ENCODE measurements around the gene ARL3.
"Not testable (repeated sequence)": the region's sequence is repeated elsewhere in the genome, so short reads cannot be mapped to it uniquely, and the experiment has no call there.

The ARL3 gene

DNA sequence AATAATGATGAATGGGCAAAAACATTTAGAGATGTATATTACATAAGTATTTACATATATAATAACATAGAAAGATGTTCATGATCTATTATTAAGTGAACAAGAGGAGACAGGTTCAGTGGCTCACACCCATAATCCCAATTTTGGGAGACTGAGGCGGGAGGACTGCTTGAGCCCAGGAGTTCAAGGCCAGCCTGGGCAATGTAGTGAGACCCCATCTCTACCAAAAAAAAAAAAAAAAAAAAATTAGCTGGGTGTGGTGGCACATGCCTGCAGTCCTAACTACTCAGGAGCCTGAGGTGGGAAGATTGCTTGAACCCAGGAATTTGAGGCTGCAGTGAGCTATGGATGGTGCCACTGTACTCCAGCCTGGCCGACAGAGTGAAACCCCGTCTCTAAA is 12.4 kb downstream of the ARL3 start:
- DNase-seq = no peak

DNA sequence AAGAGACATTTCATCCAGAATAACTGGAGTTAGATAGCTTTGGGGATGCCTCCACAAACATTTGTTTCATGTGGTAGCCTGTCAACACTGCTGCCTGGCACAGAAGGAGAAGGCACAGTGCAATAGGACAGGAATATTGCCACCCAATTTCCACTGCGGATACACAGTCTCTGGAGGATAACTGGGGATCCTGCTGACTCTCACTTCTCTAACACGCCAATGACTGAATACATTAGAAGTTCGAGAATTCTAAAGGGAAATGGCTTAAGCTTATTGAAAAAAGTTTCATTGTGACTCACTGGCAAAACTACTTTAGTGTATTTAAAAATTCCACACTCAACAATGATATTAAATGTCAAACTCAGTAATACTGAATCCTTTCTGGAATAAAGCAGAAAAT is 12.9 kb downstream of the ARL3 start:
- no peak for DNase-seq

DNA sequence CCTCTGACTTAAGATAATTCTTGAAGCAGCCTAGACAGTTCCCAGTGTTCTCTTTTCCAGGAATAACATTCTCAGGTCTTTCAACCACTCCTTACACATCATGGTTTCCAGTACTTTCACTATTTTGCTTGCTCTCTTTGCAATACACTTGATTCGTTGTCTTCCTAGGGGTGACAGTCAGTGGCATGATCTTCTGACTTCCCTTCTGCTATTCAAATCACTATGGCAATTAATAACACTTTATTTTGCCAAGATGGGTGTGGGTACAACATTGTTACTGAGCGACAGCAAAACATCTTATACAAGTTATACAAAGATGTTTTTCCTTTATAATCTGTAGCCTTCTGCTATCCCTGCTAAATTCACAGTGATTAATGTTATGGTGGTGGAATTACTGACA is 15.3 kb downstream of the ARL3 start:
- DNase-seq = no peak

DNA sequence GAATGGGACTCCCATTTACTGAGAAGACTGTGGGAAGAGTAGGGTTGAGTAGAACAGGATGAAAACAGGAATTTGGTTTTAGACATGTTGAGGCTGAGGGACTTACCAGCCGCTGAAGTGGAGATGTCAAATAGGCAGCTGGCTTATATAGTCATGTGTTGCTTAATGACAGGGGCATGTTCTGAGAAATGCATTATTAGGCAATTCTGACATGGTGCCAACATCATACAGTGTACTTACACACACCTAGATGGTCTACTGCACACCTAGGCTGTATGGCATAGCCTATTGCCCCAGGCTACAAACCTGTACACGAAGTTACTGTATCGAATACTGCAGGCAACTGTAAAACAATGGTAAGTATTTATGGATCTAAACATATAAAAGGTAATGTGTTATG is 17.5 kb downstream of the ARL3 start:
- no peak for DNase-seq

DNA sequence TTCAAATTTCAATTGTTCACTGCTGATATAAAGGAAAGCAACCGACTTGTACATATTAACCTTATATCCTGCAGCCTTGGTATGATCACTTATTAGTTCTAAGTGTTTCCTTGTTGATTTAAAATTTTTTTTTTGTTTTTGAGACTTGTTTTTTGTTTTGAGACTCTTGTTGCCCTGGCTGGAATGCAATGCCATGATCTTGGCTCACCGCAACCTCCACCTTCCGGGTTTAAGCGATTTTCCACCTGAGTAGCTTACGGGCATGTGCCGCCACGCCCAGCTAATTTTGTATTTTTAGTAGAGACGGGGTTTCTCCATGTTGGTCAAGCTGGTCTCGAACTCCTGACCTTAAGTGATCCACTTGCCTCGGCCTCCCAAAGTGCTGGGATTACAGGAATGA is 18.8 kb downstream of the ARL3 start:
- not testable (repeated sequence) for DNase-seq

DNA sequence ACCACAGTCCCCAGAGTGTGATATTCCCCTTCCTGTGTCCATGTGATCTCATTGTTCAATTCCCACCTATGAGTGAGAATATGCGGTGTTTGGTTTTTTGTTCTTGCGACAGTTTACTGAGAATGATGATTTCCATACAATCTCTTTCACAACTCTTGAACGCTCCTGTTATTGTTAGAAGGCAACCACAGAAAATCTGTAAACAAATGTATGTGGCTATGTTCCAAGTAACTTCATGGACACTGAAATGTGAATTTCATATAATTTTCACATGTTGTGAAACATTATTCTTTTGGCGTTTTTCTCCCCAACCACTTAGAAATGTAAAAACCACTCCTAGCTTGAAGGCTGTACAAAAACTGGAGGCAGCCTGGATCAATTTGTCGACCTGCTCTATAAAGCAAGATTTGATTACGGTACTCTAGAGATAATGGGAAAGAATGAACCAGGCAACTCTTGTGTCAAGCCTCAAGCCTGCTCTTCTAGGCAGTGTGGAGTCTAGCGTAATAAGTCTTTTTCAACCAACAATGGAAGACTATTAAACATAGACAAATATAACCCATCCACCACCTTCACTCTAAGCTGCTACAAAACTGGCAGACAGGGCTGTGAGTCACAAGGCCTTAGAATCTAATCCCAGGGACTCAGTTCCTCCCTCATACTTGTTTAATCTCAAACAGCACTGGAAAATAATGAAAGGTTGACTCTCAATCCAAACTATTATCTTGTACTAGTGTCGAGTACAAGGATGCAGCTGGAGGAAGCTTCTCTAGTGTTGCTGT is 22.7 kb downstream of the ARL3 start:
- DNase-seq = no peak

DNA sequence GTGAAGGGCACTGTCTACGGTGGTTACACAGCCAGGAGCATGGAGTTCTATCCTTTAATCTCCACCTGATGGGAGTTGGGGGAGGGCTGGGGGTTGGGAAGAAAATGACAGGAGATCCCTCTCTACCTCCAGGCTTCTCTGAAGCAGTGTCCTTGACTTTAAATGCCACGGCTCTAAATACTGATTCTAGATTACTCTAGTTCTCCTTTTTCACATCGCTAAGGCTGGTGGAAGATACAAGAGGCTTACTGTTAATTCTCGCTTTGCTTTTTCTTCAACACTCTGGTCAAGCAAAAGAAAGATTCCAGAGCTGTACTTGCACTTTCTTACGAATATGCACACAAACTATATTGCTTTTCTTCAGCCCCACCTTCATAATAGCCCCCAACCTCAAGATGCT is 30.5 kb downstream of the ARL3 start:
- no peak for DNase-seq

DNA sequence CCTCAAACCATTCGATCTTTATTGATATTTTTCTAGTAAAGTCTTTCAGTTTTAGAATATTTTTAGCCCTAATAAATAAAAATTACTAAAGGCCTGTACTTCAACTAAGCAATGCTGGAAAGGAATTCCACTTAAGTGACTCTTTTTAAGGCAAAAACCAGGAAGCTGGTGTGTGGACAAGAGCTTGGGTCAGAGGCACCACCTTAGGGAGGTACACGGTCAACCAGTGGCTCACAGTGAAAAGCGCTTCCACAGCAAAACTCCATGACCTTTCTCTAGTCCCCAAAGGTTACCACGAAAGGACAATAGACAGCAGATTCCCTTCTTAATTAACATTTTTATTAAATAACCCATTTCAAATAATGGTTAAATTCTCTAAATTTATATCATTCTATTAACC is 31.2 kb downstream of the ARL3 start:
- no peak for DNase-seq

DNA sequence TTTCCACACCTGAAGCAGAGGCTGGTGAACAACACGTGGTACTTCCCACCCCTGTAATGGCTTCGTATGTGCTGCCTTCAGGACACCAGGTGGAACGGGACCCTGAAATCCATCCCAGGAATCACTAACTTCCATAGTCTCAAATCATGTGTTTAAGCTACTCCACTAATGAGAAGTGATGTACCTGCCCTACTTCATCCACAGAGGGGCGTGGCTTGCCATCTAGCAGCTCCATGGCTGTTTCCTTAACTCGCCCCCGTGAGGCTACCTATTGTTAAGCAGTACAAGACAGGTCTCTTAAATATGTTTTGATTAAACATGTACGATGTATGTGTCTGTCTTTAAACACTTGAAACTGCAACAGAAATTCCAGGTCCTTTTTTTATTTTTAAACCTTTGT is 31.8 kb downstream of the ARL3 start:
- DNase-seq = no peak

DNA sequence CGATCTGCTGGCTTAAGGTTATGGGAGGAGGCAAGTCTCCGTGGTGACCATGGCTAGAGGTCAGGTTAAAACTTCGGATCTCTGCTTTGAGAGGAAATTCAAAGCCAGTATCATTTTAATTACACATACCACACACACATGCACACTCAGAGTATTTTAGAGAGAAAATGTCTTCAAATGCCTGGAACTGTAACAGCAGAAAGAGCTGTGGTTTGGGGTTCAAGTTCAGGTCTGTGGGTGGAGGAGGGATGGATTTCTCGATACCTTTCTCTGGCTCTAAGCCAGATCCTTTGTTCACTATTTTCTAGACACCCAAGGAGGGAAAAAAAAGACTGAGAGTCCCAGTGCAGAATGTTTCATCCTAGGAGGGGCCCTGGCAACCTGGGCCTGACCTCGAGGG is 32.5 kb downstream of the ARL3 start:
- no peak for DNase-seq

DNA sequence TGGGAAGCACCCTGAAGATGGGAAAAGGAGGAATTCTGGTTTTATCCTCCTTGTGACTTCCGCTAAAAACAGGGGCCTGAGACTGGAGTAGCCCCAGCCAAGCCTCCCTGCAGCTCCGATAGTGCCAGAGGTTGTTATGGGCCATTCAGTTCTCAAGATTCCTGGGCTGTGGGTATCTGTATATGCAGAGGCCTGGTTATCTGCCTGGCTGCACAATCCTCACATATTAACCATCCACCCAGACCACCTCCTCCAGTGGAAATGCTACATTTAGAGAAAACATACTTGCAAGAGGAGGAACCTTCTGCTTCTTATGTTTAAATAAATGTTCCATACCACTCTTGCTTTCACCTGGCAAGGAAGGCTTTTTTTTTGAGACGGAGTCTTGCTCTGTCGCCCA is 34.6 kb downstream of the ARL3 start:
- no peak for DNase-seq

DNA sequence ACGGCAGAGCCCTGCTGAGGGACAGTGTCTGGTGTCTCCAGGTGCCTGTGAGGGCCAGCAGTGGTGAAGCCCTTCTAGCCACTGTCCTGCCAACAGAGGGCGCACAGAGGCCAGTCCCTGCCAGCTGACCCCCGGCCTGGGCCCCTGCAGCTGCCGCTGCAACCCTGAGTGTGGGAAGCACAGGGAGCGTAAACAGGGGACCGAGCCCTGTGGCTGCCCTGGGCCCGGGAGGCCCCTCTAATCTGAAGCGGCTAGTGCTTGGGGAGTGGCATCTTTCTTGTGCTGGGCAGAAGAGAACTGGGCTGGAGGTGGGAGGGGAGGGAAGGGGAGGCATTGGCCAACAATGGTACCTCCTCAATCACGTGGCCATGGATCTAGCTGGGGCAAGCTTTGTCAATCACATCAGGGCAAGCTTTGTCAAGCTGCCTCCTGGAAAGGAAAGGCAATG is 35.3 kb downstream of the ARL3 start:
- peak in 1 of 2 donors; percentile 40 for DNase-seq

DNA sequence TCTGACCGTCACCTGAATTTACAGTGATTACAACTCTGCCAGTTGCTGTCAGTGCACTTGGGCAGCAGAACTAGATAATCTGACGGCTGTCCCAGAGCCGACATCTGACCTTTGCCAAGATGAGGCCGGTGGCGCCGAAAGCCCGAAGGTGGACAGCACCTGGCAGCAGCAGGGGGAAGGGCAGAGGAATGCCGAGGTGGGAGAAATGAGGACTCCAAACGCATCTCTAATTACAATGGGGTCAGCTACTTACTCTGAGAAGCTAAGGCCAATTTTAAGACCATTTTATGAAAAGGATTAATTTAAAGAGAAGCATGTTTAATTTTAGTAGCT is 36.2 kb downstream of the ARL3 start:
- DNase-seq = no peak

DNA sequence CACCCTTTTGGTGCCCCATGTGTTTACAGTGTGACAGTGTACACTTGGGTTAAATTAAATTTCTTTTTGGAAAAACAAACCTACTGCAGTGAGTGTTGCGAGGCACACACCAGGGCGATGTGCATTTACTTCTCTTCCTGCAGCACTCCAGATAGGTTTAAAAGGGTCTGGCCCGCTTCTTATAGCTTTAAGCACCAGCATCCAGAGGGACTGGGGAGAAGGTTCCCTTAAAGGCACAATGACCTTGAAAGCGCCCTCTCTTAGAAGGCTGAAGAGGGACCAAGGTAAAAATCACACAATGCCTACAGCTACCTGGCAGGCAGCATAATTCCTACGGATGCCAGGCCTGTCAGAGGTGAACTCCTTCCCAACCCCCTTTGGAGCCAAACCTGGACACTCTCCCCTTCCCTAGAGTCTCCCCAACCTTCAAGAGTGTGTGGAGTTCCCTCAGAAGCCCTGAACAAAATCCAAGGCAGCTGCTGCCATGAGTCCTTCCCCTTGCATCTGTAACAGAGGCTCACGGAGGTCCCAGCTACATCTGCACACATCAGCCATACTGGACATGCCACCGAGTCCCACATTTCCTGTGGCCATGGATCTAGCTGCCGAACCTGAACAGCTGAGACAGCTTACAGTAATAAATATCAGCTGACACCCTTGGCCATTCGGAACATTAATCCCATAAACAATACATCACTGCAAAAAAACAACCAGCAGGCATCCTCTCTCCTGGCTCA is 36.7 kb downstream of the ARL3 start:
- no peak for DNase-seq

DNA sequence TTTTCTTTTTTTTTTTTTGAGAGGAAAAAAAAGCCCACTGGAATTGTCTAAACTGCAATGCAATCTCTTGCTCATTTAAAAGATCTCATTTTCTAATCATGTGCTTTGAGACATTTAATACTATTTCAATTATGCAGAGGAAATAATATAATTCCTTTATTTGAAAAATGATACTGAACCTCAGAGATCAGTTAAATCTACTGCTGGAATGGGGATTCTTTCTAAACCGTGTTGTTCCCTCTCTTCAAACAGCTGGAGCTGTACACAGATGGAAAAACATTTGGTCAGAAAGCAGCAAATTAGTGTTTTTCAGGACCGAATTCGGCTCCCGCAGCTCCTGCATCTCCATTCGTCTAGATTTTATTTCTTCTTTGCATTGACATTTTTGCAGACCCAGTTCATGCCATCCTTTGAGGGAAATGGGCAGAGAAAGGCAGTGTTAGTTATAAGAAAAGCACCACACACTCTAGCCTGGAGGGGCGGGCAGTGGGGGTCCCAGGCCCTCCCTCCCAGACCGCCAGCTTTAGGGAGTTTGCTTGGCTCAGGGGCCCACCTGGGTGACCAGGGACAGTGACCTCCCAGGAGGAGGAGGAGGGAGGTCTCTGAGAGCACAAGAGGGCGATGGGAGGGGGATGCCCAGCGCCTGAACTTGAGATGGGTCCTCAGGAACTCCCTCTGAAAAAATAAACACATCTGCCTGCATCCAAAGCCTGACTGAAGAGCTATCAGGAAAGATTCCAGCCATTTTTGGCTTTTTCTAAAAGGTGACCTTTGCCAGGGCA is 37.5 kb downstream of the ARL3 start:
- DNase-seq = no peak

DNA sequence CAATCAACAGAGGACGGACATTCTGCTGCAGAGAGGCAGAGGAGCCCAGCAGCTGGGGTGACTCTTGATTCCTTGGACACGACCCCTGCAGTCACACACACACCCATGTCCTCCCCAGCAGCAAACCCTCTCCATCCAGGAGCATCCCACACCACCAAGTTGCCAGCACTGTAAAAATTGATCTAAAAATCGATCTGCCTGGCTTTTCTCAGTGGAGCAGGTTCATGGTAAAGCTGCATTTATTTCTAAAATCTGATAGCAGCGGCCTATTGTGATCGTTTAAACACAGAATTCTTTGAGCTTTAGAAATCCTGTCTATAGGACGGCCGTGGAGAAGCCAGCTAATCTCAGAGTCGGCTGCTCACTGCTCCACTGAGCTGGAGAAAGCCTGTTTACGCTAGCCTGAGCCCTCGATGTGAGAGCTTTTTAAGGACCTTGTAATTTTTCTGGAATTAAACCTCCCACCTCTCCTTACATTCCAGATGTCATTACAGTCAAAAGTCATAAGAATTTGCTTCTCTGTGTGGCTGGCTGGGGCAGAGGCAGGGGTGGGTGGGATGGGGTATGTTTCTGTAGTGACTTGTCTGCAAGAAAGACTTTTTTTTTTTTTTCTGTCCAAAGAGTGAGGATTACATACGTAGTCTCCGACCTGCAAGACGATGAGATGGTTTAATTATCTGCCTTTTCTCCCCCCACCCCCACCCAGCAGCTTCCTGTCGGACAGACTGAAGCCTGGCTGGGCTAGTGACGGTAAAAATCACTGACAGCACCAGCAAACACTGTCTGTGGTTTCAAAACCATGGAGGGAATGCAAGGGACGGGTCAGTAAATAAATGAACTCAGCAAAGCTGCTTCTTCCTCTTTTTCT is 38.3 kb downstream of the ARL3 start:
- DNase-seq = peak in 1 of 2 donors; percentile 16

DNA sequence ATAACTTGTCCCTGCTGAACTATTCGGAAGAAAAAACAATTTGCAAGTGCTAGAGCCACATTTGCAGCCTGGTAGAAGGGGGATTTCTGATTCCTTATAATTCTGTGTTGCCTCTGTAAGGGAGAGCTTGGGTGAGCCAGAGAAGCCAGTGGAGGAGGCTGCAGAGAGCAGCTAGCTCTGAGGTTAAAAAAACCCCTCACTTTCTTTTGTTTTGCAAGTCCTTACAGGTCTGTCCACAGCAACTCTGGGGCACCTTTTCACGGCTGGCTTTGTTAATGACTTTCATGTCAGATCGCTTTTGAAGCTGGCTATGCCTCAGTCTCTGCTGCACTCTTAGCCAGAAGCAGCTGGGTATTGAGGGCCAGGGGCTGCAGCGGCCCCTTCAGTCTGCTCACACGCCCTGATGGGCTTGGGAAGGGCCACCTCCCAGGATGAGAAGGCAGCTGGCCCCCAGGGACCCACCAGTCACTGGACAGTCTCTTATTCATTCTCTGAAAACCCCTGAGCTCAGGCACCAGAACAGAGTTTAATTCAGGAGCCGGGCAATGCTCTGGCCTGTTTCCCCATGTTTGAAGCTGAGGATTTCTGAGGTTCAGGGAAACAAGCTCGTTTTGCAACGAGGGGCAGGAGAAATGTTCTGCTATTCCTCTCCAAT is 39.1 kb downstream of the ARL3 start:
- DNase-seq = no peak

DNA sequence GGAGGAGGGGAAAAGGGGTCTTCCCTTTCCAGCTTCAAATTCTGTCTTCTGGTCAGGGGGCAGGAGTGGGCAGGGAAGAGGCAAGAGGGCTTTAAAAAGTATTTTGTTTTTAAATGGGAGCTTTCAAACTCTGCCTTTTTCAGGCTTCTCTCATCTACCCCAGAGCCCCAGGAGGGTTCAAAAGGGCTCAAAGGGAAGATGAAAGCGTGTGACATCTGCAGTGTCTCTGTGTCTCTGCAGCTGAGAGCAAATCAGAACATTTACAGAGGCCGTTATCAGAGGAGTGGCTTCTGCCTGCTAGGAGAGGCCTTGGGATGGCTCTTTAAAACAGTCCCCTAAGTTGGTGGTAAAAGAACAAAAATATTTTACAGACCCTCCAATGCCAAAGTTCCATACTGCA is 39.6 kb downstream of the ARL3 start:
- no peak for DNase-seq

DNA sequence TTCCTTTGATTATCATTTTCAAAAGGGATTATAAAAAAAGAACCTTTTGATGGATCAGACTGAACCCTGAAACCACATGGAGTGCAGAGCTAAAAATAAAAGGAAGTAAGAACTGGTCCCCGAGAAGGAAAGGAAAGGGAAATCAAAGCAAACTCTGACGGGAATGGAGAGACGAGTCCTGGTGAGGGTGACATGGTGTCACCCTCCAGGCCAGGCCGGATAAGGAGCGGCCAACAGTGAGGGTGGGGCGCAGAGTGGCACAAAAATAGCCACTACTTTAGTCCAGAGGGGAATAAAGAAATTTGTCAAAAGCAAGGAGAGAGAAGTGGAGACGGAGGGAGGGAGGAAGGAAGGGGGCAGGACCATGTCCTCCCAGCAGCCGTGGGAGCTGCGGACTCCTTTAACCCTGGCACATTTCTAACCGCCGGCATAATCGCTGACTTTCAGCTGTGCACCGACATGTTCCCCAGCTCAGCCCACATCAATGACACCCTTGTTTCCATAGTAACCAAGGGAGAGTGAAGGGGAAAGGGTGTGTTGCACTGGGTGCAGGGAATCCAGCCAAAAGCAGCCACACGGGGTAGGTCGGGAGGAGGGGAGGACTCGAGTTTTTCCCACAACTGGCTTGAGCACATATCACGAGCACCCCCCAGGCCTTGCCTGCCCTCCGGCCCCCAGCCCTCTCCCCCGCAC is 40.2 kb downstream of the ARL3 start:
- DNase-seq = peak; percentile 30 to 49

DNA sequence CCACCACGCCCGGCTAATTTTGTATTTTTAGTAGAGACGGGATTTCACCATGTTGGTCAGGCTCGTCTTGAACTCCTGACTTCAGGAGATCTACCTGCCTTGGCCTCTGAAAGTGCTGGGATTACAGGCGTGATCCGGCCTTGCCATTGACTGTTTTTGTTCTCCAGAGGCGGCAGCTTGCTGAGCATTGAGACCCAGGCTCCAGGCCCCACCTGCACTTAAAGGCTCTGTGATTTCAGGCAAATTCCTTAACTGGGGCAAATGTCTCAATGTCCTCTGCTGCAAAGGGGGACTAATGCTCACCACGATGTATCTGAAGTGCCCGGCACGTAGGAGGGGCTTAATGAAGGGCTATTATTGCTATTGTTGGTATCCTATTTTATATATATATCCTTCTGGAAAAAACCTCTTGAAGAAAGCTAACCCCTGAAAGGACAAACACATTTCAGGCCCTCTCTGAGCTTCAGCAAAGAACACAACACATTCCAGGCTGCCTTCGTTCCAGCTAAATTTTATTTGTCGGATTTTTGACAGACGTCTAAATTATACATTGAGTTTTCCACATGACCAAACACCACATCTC is 40.9 kb downstream of the ARL3 start:
- DNase-seq = no peak

DNA sequence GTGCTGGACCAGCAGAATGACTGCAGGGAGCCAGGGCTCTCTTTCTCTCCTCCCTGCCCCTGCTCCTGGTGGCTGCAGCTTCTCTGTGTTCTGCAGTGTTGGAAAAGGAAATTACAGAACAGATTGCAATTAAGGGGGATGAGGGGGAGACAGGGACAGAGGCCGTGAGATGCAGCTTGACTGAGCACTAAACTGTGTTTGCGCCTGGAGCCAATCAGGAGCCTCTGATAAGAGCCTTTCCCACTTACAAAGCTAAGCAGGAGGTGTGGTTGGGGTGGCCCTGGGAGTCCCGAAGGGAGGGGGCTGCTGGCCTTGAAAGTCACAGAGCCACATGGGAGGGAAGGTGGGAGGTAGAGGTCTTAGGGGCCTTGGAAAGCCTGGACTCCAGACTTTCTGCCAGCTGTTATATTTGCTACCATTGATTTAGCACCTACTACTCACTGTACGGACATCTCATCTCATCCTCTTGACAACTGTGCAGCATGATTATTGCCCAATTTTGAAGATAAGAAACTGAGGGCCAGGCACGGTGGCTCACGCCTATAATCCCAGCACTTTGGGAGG is 43.2 kb downstream of the ARL3 start:
- DNase-seq = no peak

All from bone marrow (tissue), 2 donors.